ENCODE measurements around the gene EIPR1.

Gene EIPR1

DNA sequence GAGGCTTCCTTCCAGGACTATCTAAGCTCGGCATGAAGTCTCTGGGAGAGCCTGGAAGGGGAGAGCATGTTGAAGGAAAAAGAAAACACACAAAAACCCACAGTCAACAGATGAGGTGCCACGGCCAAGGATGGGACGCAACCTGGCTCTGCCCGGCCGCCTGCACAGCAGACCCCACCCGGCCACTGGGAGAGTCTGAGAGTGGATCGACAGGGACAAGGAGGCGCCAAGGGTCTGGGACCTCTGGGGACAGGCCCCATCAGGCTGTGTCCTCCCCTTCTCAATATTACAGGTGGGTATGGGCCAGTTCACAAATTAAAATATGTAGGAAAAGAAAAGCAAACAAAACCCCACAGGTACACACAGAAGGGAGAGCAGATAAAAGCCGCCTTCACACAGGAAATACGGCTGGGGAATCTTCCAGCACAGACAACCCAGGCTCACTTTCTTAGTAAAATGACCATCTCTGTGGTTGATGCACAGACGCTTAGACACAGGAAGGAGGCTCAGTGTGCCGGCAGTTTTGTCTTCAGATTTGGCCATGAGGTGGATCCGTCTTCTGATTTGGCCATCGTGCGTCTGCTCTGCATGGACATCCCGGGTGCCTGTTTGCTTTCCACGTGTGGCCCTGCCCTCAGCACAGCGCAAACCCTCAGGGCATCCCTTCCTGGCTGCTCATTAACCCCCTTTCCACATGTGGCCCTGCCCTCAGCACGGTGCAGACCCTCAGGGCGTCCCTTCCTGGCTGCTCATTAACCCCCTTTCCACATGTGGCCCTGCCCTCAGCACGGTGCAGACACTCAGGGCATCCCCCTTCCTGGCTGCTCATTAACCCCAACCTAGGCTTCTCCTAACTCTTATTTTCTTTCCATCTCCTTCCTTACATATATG, 138.4 kb downstream of the EIPR1 start:
- DNase-seq = no peak

DNA sequence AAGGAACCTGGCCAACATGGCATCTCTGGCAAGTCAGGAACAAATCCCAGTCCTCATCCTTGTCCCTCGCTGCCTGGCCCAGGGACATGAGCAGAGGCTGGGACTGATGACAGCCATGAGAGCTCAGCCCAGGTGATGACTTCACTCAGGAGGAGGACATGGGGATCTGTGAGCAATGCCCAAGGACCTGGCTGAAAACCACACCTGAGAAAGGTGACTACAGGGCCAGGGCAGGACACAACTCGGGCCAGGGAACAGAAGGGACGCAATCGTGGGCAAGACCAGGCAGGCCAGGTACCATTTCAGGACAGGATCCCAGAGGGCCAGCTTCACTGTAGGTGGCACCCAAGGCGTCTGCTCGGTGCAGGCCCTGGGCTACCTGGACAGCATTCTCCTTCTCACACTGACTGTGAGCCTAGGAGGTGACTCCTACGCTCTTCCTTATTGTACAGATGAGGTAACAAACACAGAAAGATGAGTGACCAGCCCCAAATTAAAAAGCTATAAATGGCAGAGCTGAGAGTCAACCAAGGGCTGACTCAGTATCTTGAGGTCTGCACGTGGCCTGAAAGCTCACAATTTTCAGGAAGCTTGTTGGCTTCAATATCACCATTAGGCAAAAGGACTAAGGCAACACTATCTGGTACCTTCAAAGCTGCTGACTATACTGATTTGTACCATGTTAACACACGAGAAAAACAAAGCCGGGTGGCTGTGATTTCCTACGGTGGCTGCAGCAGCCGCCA, 141.1 kb downstream of the EIPR1 start:
- no peak for DNase-seq

DNA sequence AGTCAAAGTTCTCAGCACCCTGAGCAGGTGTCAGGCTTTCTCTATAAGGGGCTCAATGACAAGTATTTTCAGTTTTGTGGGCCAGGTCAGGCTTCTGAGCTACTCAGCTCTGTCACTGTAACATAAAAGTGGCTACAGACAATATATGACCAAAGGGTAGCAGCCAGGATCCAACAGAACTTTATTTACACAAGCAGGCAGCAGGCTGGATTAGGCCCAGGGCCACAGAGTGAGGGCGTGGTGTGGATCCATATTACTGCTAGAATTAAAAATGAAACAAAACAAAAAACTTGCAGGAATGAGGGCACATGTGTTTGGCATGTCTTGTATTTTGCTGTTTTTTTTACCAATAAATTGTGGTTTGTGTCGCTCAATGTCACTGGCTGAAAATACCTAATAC, 143.7 kb downstream of the EIPR1 start:
- no peak for DNase-seq

DNA sequence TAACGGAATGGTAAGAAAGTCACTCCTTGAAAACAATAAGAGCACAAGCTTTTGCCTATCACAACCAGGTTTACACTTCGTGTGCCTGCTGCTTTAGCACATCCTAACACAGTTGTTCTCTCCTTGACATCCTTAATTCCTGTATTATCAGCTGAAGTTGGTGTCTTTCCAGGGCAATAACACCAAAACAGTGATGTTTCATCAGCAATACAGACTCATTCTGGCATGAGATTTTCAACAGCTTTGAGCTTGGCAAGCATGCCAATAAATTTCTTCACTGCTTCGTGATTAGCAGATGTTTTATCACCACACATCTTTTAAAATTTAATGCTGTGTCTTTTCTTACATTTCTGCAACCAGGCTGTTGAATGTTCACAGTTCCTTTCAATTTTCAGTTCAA, 148.4 kb downstream of the EIPR1 start:
- DNase-seq = no peak

DNA sequence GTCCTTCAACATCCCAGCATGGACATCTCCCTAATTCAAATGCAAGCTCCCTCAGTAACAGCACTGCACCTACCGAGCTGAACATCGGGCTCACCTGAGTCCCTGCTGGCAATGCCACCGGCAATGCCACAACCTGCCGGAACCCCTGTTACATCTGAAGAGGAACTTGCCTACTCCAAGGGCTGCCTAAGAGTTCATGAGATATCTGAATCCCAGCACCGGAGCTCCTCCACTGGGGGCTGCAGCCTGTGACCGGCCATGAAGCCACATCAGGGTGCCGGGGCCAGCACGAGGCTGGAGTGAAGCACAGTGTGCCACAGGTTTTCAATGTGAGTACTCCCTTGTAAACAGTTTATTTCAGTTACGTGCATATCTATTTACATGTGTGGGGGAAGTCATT, 152.9 kb downstream of the EIPR1 start:
- DNase-seq = no peak

DNA sequence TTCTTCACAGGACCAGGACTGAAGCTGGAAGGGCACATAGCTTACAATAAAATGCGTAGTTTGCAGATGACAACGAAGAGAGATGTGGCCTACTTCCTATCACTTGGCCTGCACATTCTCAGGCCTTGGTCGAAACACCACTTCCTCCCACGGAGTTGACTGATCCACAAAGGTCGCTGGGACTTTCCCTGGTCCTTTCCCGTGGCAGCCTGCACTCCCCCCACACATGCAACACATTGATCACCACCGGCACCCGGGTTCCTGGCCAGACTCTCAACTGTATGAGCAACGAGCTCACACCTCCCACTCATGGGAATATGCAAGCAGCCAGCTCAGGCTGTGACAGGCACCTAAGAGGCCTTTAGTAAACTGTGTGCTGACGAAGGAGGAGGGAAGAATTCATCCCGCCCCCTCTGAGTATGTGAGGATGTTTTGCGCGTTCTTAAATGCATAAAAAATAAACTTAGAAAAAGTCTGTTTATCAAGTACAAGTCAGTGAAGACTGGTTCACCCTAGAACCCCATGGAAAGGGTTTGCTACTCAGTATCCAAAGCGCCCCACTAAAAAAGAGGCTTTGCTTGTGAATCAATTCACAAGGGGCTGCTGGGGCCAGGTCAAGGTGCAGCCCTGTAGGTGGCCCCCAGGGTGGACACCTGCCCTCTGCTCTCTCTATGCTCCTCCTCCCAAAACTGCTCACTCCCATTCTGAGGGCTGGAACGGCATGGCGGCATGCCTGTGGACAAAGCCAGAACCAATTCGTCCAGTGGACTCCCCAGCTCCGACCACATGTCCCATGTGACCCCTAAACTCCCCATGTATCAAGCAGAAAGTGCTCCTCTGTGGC, 154.3 kb downstream of the EIPR1 start:
- DNase-seq = no peak

DNA sequence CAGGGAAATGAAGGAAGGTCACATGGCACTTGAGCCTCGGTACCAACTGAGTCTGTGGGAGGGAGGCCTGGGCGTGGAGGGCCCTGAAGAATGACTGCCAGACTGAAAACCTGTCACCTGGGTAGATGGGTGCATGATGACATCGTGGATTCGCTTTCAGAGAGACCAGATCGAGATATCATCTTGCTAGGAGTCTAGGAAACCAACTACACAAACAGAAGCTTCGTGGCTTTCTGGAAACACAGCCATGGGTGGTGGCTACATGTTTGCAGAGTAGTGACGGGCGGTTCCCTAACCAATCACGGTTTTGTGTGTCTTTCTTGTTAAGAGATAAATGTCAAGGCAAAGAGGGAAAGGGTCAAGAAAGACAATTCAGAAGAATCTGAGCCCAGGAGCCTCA, 155.0 kb downstream of the EIPR1 start:
- DNase-seq = no peak

DNA sequence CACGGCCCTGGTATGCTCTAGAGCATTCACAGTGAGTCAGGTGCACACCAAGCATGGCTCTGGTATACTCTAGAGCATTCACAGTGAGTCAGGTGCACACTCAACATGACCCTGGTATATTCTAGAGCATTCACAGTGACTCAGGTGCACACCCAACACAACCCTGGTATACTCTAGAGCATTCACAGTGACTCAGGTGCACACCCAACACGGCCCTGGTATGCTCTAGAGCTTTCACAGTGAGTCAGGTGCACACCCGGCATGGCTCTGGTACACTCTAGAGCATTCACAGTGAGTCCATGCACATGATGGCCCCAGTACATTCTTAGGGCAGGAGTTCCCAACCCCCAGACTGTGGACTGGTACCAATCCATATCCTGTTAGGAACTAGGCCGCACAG, 158.1 kb downstream of the EIPR1 start:
- DNase-seq = no peak

DNA sequence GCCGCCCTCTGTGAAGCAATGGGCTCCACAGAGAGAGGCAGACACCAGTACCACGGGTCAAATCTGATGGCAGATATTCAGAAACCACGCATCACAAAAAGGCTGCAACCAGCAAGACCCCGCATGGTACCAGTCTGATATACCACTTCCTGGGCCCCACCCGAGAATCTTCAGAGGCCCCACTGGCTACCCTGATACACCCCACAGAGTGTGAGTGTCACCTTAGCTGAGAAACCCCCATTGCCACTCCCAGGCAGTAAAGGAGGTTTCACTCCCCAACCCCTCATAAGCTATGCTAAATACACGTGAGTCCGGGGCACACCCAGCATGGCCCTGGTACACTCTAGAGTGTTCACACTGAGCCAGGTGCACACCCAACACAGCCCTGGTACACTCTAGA, 160.0 kb downstream of the EIPR1 start:
- no peak for DNase-seq

DNA sequence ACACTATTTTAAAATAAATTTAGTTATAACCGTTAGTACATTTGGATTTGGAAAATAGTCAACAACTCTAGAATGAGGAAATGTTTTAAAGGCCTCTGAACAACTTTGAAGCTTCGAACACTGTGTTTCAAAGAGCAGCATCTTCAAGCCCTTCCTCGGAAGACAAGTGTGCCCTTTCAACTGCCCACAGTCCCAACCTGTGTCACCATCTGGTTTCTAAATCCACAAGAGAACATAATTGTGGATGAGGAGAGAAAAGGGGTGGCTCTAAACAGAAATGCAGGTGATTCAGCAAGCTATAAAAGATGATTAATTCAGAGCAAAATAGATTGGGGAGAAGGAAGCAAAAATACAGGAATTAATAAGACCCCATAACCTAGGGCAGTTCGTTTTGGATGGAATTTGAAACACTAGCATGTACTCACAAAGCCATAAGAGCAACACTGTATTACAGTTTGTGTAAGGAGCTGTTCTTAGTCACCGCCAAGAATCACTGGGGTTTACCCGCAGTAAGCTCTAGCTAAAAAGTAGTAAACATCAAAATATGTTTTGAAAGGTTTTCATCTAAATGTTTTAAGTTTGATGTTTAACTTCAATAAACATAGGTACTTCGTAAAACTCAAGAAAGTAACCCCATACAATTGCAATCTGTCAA, 160.7 kb downstream of the EIPR1 start:
- DNase-seq = no peak

DNA sequence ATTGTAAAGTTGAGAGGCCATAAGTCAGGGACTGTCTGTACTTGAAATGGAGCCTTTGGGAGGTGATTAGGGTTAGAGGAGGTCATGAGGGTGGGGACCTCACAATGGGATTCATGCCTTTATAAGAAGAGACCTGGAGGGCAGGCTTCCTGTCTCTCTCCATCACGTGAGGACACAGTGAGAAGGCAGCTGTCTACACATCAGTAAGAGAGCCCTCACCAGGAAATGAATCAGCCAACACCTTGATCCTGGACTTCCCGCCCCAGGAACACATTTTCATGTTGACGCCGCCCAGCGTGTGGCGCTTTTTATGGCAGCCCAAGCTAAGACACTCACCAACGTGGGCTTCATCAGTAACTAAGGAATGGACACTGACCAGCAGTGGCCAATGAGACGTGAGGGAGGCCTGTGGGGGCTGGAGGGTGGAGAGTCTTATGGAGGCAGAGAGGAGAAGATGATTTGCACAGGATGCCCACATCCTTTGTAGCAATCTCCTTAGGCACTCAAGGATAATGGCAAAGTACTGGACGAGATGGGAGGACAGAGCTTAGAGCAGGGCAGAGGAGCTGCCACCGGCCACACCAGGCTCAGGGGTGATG, 162.7 kb downstream of the EIPR1 start:
- no peak for DNase-seq

DNA sequence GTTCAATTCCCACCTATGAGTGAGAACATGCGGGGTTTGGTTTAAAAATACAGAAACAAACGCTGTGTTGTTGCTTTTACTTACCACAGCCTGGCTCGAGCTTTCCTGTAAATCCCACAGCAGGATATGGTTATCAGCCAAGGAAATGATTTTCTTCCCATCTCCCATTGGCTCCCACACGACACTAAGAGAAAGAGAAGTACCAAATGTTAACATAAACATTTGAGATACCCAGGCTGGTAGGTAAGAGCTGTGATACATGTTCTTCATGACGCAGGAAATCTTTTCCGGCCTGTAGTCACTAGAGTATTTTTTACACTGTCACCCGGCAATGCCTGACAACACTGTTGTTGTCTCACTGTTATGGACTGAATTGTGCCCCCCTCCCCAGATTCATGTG, 163.6 kb downstream of the EIPR1 start:
- DNase-seq = no peak

DNA sequence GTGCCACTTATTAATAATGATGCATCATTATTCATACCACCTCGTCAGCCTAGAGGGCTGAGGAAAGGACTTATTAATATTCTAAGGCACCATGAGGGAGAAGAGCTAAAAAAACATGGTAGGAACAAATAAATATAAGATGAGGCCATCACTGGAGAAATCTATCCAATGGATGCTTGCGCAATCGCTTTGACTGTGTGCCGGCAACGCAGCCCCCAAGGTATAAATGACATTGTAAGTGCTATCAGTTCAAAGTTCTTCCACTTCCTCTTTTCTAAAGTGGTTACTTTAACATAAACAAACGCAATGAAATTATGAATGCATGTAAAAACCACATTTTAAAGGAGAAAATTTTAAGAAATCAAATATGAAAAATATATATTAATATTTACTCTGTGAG, 164.6 kb downstream of the EIPR1 start:
- no peak for DNase-seq

DNA sequence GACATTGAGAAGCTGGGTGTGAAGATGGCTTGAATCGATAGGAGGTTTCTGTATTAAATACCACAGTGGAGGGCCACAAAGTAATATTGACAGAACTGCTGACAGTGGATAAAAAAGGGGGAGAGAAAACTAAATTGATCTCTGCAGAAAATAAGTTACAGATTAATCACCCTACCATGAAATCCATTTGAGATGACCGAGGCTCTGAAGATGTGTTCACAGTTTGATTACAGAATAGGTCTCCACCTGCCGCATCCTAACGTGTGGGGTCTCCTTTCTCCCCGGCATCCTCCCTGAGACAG, 165.6 kb downstream of the EIPR1 start:
- no peak for DNase-seq

DNA sequence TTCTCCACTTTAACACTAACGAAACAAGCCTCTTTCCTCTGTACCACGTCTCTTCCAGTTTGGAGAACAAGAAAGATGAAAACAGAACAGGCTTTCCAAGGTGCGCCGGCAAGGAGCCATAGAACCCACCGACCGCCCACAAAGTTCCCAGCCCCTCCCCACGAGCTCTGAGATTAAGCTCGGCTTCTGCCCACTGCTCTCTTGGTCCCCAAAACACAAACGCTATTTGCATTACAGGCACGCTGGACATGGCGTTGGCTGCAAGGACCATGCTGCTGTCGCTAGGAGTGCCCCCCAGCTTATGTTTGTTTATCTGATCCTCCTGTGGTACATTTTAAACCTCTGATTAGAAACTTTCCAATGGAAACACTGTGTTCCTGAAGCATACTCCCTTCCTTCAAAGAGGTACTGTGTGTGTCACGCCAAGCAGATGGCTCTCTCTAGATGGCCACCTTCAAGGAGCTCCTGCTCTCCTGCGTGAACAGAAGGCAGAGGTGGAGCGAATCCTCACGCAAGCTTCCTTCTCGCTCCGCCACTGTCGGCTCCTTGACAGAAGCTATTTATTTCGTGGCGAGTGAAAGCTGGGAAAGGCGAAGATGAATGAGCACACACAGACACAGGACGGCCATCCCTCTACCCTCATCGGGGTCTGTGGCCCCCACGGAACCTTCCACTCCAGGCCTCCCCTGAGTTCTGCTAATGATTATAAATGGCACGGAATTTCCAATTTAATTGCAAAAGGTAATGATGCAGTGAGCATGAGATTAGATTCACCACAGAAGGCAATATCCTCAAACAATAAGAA, 166.2 kb downstream of the EIPR1 start:
- DNase-seq = no peak

DNA sequence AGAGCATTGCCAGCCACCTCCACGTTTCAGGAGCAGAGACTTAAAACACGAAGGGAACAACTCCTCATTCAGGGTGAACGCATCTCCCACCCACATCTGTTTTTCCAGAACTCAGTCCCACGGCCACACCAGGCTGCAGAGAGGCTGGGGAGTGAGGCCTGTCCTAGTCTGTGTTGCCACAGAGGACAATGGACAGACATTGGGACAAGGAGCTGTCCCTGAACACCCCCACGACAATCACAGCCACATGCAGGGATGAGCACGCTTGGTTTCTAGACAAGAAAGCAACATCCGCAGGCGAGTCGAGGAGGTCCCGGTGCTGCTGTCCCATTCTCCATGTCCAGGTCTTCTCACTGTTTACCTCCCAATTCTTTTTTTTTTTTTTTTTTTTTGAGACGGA, 167.4 kb downstream of the EIPR1 start:
- no peak for DNase-seq

DNA sequence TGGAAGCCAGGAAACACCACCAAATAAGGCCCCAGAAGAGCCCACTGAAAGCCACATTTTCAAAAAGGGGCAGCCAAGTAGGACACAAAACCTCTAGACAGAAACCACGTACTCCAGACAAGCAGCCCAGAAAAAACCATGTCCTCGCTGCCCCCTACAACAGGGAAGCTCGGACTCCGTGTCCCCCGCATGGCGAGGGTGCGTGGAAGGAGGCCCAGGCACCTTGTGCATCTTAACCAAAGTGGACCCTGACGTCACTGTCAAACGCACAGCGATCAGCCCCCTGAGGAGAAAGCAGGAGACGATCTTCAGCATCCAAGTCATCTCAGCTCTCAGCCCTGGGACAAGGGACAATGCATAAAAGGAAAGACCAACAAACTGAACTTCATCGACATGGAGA, 168.4 kb downstream of the EIPR1 start:
- no peak for DNase-seq

DNA sequence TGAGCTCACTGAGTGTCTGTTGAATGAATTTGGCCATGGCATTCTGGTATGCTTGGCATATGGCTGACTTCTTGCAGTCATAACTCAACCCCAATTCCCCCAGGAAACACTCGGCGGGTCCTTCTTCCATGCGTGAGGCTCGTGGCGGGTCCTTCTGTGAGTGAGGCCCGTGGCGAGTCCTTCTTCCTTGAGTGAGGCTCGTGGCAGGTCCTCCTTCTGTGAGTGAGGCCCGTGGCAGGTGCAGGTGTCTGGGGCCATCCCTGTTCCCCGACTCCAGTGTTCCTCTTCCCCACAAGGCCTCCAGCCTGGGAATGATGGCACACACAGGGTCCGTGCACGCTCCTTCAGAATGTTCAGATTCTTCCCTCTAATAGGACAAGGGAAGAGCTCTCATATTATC, 169.0 kb downstream of the EIPR1 start:
- no peak for DNase-seq

DNA sequence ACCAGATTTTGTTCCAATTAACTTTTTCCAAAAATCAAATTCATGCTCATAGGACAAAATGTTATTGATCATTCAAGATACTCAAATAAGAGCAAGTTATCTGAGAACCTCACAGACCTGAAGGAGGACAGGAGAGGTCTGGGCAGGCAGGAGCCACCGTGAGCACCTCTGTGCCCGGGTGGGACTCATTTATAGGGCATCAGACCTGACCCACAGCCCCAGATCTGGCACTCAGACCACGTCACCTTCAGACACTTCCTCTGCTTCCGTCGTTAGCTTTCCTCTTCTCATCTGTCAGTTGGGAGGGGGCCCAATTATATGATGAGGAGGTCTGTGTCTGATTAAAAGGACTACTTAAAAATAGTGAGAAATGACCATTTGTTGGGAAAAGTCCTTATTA, 169.4 kb downstream of the EIPR1 start:
- no peak for DNase-seq

DNA sequence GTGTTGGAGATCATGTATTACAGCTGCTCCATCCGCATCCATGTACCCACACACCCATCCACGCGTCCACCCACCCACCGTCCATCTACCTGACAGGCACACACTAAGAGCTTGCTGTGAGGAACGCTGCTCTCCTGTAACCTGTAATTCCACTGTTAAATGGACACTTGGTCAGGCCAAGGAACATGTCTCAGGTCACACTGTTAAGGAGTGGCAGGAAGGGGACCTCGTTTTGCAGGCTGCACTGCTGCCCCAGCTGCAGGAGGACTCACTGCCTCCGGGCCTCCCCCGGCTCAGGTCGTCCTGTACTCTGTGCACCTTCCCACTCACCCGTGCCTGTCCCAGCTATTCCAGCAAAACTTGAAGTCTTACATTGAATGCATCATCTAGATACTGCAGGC, 170.5 kb downstream of the EIPR1 start:
- DNase-seq = no peak

DNA sequence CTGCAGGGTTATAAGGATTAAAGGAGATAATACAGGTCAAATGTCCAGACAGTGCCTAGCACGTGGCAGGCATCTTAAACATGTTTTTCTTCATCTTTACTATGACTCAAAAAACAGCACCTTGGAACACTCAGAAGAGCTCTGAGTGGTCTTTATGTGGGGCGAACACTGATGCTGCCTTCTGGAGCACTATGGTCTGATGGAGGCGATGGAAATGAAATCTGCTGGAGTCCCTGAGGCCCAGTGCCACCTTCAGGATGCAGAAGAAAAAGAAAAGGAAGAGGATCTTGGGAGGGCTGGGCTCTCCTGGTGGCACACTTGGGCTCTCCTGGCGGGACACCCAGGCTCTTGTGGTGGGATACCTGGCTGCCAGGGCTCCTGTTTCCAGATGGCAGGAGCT, 171.8 kb downstream of the EIPR1 start:
- no peak for DNase-seq

Data from fibroblast of skin of right quadriceps (primary cell).